Neural cell (in vitro differentiated cells): ENCODE measurements around the gene OR51E1. TPM values are rescaled to one million over a fixed set of nuclear protein-coding genes. Genes with fewer than 3 reads are reported as not detected.

ENCODE experiments used
- H2AFZ ChIP-seq: fragments of 200-600, 300-800 bp; sonication (generic), shearing (Covaris generic); 2 replicates; pipeline ENCODE4 v1.6.0; 2014; ENCODE audit warnings: low read depth, mild to moderate bottlenecking, antibody characterized with exemption, low read length, moderate library complexity
- H3F3A ChIP-seq: fragments of 200-600 bp; shearing (Covaris generic); 2 replicates; pipeline ENCODE4 v1.6.1; 2016; ENCODE audit warnings: mild to moderate bottlenecking, moderate library complexity, mixed read lengths, antibody characterized with exemption, low read length; ENCODE audit not compliant: insufficient read depth, poor library complexity, severe bottlenecking
- H3K27ac ChIP-seq: fragments of 200-600, 300-800 bp; sonication (generic), shearing (Covaris generic); 2 replicates; pipeline ENCODE4 v1.5.1; 2014; ENCODE audit warnings: mild to moderate bottlenecking, low read length, moderate library complexity
- H3K27me3 ChIP-seq: fragments of 300-800, 200-600 bp; sonication (generic), shearing (Covaris generic); 2 replicates; pipeline ENCODE4 v1.6.0; 2014; ENCODE audit warnings: mild to moderate bottlenecking, low read depth, low read length, moderate library complexity; ENCODE audit not compliant: insufficient read depth
- H3K36me3 ChIP-seq: fragments of 300-800, 200-600 bp; sonication (generic), shearing (Covaris generic); 2 replicates; pipeline ENCODE4 v1.5.1; 2014; ENCODE audit warnings: mild to moderate bottlenecking, antibody characterized with exemption, low read length, moderate library complexity; ENCODE audit not compliant: insufficient read depth
- H3K4me2 ChIP-seq: fragments of 300-800, 200-600 bp; sonication (generic), shearing (Covaris generic); 2 replicates; pipeline ENCODE4 v1.6.0; 2014; ENCODE audit warnings: mild to moderate bottlenecking, low read length
- H3K4me3 ChIP-seq: fragments of 300-800, 200-600 bp; sonication (generic), shearing (Covaris generic); 2 replicates; pipeline ENCODE4 v1.5.1; 2014; ENCODE audit warnings: mild to moderate bottlenecking, low read length, moderate library complexity
- H3K79me2 ChIP-seq: fragments of 200-600 bp; shearing (Covaris generic); replicated peaks from 2 replicates; pipeline ENCODE4 v1.6.0; 2014; ENCODE audit warnings: mild to moderate bottlenecking, low read length, moderate library complexity; ENCODE audit not compliant: insufficient read depth
- H3K9ac ChIP-seq: fragments of 300-800, 200-600 bp; sonication (generic), shearing (Covaris generic); 2 replicates; pipeline ENCODE4 v1.6.1; 2016; ENCODE audit warnings: mild to moderate bottlenecking, low read length, mixed read lengths
- H3K9me2 ChIP-seq: fragments of 200-600 bp; shearing (Covaris generic); 2 replicates; pipeline ENCODE4 v1.6.1; 2016; ENCODE audit warnings: mild to moderate bottlenecking, low read length, mixed read lengths; ENCODE audit not compliant: insufficient read depth
- H3K9me3 ChIP-seq: fragments of 200-600, 300-800 bp; sonication (generic), shearing (Covaris generic); 2 replicates; pipeline ENCODE4 v1.6.1; 2016; ENCODE audit warnings: mild to moderate bottlenecking, mixed run types, low read length, moderate library complexity, mixed read lengths
- H4K20me1 ChIP-seq: fragments of 200-600 bp; shearing (Covaris generic); 2 replicates; pipeline ENCODE4 v1.6.1; 2016; ENCODE audit warnings: mild to moderate bottlenecking, mixed run types; ENCODE audit not compliant: insufficient read depth
- CTCF ChIP-seq: fragments of 450-650 bp; IDR thresholded peaks from 2 replicates; pipeline ENCODE4 v1.5.1; 2014; ENCODE audit warnings: antibody characterized with exemption, mild to moderate bottlenecking, moderate library complexity; ENCODE audit not compliant: poor library complexity, severe bottlenecking
- EP300 ChIP-seq: fragments of 450-650 bp; conservative IDR thresholded peaks from 2 replicates; pipeline ENCODE4 v1.6.1; 2014; ENCODE audit warnings: antibody characterized with exemption, mild to moderate bottlenecking, moderate library complexity; ENCODE audit not compliant: poor library complexity, severe bottlenecking
- EZH2 ChIP-seq: fragments of 200-600, 300-800 bp; shearing (Covaris generic), sonication (generic); IDR thresholded peaks from 2 replicates; pipeline ENCODE4 v1.6.1; 2014; ENCODE audit warnings: antibody characterized with exemption, low read length, borderline replicate concordance, mild to moderate bottlenecking; ENCODE audit not compliant: insufficient read depth, poor library complexity, severe bottlenecking
- MXI1 ChIP-seq: fragments of 450-650 bp; conservative IDR thresholded peaks from 2 replicates; pipeline ENCODE4 v1.6.1; 2014; ENCODE audit warnings: antibody characterized with exemption, mild to moderate bottlenecking; ENCODE audit not compliant: poor library complexity, severe bottlenecking
- POLR2AphosphoS5 ChIP-seq: IDR thresholded peaks from 2 replicates; pipeline ENCODE4 v1.6.1; 2012
- RAD21 ChIP-seq: fragments of 450-650 bp; conservative IDR thresholded peaks from 2 replicates; pipeline ENCODE4 v1.6.1; 2014; ENCODE audit warnings: antibody characterized with exemption, mild to moderate bottlenecking, moderate library complexity
- SMC3 ChIP-seq: fragments of 450-650 bp; conservative IDR thresholded peaks from 2 replicates; pipeline ENCODE4 v1.6.1; 2014; ENCODE audit warnings: antibody characterized with exemption, mild to moderate bottlenecking, moderate library complexity; ENCODE audit not compliant: poor library complexity
- TAF1 ChIP-seq: IDR thresholded peaks from 2 replicates; pipeline ENCODE4 v1.6.1; 2012; ENCODE audit warnings: low read depth
- polyA plus RNA-seq: library from polyadenylated mRNA; depleted of rRNA; stranded (reverse); fragments of >200 nt; gene quantifications from 2 replicates; pipeline ENCODE4 v1.2.3, GENCODE V29; 2014
- TF ChIP-seq, protein P1 (sequence below): IDR thresholded peaks from 2 replicates; pipeline ENCODE4 v1.6.1; 2012; ENCODE audit warnings: borderline replicate concordance

OR51E1 gene
- polyA plus RNA-seq, 1 donor from 2014 or later, result not detected

GRCh38 chr11:4626207-4627099 lies 17.3 kb upstream of the OR51E1 start:
- no peak for TF ChIP-seq POLR2AphosphoS5
- no peak for TF ChIP-seq EP300
- TF ChIP-seq RAD21, result peak; percentile 92
- TF ChIP-seq CTCF, result peak; percentile 91
- TF ChIP-seq, protein P1, sequence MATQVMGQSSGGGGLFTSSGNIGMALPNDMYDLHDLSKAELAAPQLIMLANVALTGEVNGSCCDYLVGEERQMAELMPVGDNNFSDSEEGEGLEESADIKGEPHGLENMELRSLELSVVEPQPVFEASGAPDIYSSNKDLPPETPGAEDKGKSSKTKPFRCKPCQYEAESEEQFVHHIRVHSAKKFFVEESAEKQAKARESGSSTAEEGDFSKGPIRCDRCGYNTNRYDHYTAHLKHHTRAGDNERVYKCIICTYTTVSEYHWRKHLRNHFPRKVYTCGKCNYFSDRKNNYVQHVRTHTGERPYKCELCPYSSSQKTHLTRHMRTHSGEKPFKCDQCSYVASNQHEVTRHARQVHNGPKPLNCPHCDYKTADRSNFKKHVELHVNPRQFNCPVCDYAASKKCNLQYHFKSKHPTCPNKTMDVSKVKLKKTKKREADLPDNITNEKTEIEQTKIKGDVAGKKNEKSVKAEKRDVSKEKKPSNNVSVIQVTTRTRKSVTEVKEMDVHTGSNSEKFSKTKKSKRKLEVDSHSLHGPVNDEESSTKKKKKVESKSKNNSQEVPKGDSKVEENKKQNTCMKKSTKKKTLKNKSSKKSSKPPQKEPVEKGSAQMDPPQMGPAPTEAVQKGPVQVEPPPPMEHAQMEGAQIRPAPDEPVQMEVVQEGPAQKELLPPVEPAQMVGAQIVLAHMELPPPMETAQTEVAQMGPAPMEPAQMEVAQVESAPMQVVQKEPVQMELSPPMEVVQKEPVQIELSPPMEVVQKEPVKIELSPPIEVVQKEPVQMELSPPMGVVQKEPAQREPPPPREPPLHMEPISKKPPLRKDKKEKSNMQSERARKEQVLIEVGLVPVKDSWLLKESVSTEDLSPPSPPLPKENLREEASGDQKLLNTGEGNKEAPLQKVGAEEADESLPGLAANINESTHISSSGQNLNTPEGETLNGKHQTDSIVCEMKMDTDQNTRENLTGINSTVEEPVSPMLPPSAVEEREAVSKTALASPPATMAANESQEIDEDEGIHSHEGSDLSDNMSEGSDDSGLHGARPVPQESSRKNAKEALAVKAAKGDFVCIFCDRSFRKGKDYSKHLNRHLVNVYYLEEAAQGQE, result no peak
- TF ChIP-seq SMC3, result peak; percentile 93
- no peak for TF ChIP-seq EZH2
- TF ChIP-seq TAF1, result no peak
- no peak for TF ChIP-seq MXI1

GRCh38 chr11:4636136-4636535 lies 7.6 kb upstream of the OR51E1 start:
- H3K4me3 ChIP-seq, result no peak overlapping the region
- H4K20me1 ChIP-seq, result no peaks in the 10 kb centered on the region
- no peaks in the 10 kb centered on the region for H3F3A ChIP-seq
- H3K9me2 ChIP-seq, result no peaks in the 10 kb centered on the region
- no peak overlapping the region for H3K27ac ChIP-seq
- no peak overlapping the region for H3K9ac ChIP-seq
- H3K9me3 ChIP-seq, result no peaks in the 10 kb centered on the region
- no peak overlapping the region for H2AFZ ChIP-seq
- no peaks in the 10 kb centered on the region for H3K36me3 ChIP-seq
- TF ChIP-seq TAF1 (no peak), CTCF (no peak), RAD21 (no peak), MXI1 (no peak), SMC3 (no peak), POLR2AphosphoS5 (no peak), EP300 (no peak), EZH2 (no peak)
- TF ChIP-seq, protein P1, result no peak
- no peaks in the 10 kb centered on the region for H3K79me2 ChIP-seq
- H3K4me2 ChIP-seq, result no peak overlapping the region
- H3K27me3 ChIP-seq, result no peaks in the 10 kb centered on the region

More at GRCh38 chr11:4626207-4627099, 17.3 kb upstream of the OR51E1 start:
- H3K4me3 ChIP-seq, result no peak overlapping the region
- H3K9ac ChIP-seq, result no peak overlapping the region
- H3K9me3 ChIP-seq, result no peaks in the 10 kb centered on the region
- H3K36me3 ChIP-seq, result no peaks in the 10 kb centered on the region
- H3K27ac ChIP-seq, result no peak overlapping the region
- H3F3A ChIP-seq, result no peaks in the 10 kb centered on the region
- no peak overlapping the region for H3K4me2 ChIP-seq
- H3K9me2 ChIP-seq, result no peaks in the 10 kb centered on the region
- no peaks in the 10 kb centered on the region for H3K27me3 ChIP-seq
- H2AFZ ChIP-seq, result no peak overlapping the region
- H3K79me2 ChIP-seq, result no peaks in the 10 kb centered on the region
- H4K20me1 ChIP-seq, result no peaks in the 10 kb centered on the region
